HepG2 (cell line): ENCODE measurements around the gene PDPK1. TPM values are rescaled to one million over a fixed set of nuclear protein-coding genes. Genes with fewer than 3 reads are reported as not detected.
A peak's percentile ranks its signal among the peaks of the same experiment; 100 is the strongest.

Source experiments
- ARID4A ChIP-seq: sonication (generic); formaldehyde crosslinking; IDR thresholded peaks from 2 replicates; pipeline ENCODE4 v1.5.0; 2020; ENCODE audit warnings: mild to moderate bottlenecking, missing genetic modification reagents, borderline replicate concordance
- CHD4 ChIP-seq: fragments of 200-600 bp; sonication (generic); IDR thresholded peaks from 2 replicates; pipeline ENCODE4 v1.7.0; 2017; ENCODE audit warnings: mild to moderate bottlenecking, low read length, borderline replicate concordance
- MTERF4 ChIP-seq: sonication (generic); formaldehyde crosslinking; IDR thresholded peaks from 2 replicates; pipeline ENCODE4 v1.8.0; 2023; ENCODE audit warnings: mild to moderate bottlenecking, missing genetic modification reagents
- MTF2 ChIP-seq: sonication (generic); formaldehyde crosslinking; IDR thresholded peaks from 2 replicates; pipeline ENCODE4 v1.5.0; 2020; ENCODE audit warnings: missing genetic modification reagents, borderline replicate concordance
- MXD4 ChIP-seq: IDR thresholded peaks from 2 replicates; pipeline ENCODE4 v1.6.1; 2016; ENCODE audit warnings: mild to moderate bottlenecking, missing biosample characterization, missing genetic modification reagents
- ZHX2 ChIP-seq, 2 experiments: sonication (generic) in 1 of 2; formaldehyde crosslinking in 1 of 2; IDR thresholded peaks; 2 replicates each; pipeline versions ENCODE4 v1.6.1 to v1.9.0; 2014 to 2022; ENCODE audit warnings: antibody characterized with exemption in 1 of 2, borderline replicate concordance in 1 of 2, inconsistent platforms in 1 of 2, low read depth in 1 of 2, missing genetic modification reagents in 1 of 2
- ZKSCAN8 ChIP-seq: IDR thresholded peaks from 2 replicates; pipeline ENCODE4 v1.6.1; 2016; ENCODE audit warnings: borderline replicate concordance, missing genetic modification reagents, missing compliant biosample characterization
- ZNF367 ChIP-seq: sonication (generic); formaldehyde crosslinking; IDR thresholded peaks from 2 replicates; pipeline ENCODE4 v1.4.0; 2020; ENCODE audit warnings: missing genetic modification reagents, borderline replicate concordance
- ZNF781 ChIP-seq: sonication (generic); formaldehyde crosslinking; IDR thresholded peaks from 2 replicates; pipeline ENCODE4 v1.5.1; 2020; ENCODE audit warnings: borderline replicate concordance, mild to moderate bottlenecking, missing genetic modification reagents; ENCODE audit errors: not compliant biosample characterization
- ZNF784 ChIP-seq: sonication (generic); formaldehyde crosslinking; IDR thresholded peaks from 2 replicates; pipeline ENCODE4 v1.5.1; 2020; ENCODE audit warnings: missing genetic modification reagents, mild to moderate bottlenecking, borderline replicate concordance
- ZSCAN5A ChIP-seq: sonication (generic); formaldehyde crosslinking; IDR thresholded peaks from 2 replicates; pipeline ENCODE4 v1.8.0; 2022; ENCODE audit warnings: mild to moderate bottlenecking, missing genetic modification reagents, borderline replicate concordance
- polyA plus RNA-seq, 8 experiments: library from polyadenylated mRNA; depleted of rRNA in 3 of 8; stranded (reverse) in 7 of 8; unstranded in 1 of 8; fragments of >200 nt; fragmentation: Illumina TruSeq in 4 of 8; extraction: Trizol in 4 of 8; gene quantifications; 2 replicates each; pipeline versions ENCODE4 v1.2.1 to v1.2.3, GENCODE V29; 2011 to 2016; ENCODE audit warnings: low read depth in 4 of 8, missing spikeins in 1 of 8, mixed read lengths in 1 of 8; ENCODE audit not compliant: insufficient read depth in 1 of 8
- total RNA-seq, 5 experiments: library from RNA; depleted of rRNA; stranded (reverse); fragments of >200 nt; fragmentation: Illumina TruSeq; extraction: Trizol; gene quantifications; 2 replicates each; pipeline ENCODE4 v1.2.3, GENCODE V29; 2016; ENCODE audit warnings: low read depth in 1 of 5

The PDPK1 gene
- total and polyA plus RNA-seq, 2 of the 13 experiments (the other 11 are each of a cell fraction or from before 2014, with no cell fraction given) = 59.6 to 129 TPM

GRCh38 chr16:2537451-2538379, at the start of gene PDPK1 (continued):
- TF ChIP-seq ZHX2 (IDR thresholded peaks at IDR 0.05; ENCODE audit: low read depth) (no peak), ZHX2 (CRISPR knock-in tag; IDR thresholded peaks at IDR 0.05; ENCODE audit: borderline replicate concordance) (no peak), ZNF367 (CRISPR knock-in tag) (no peak), ZNF784 (CRISPR knock-in tag) (no peak), MXD4 (no peak), MTF2 (CRISPR knock-in tag) (no peak), CHD4 (no peak), MTERF4 (CRISPR knock-in tag) (peak; percentile 81), ARID4A (CRISPR knock-in tag) (peak; percentile 59; the same call in 1 of the 2 replicates), ZSCAN5A (CRISPR knock-in tag) (no peak), ZNF781 (peak; percentile 26), ZKSCAN8 (CRISPR knock-in tag) (no peak)
